Stromal cell of bone marrow (primary cell): ENCODE measurements around the gene FGFRL1.

Experiments
- DNase-seq: peaks from one replicate; pipeline ENCODE4 v3.0.0-alpha.2; 2012; ENCODE audit warnings: low read depth

FGFRL1 gene

GRCh38 chr4:1075809-1076699, 64.6 kb downstream of the FGFRL1 start:
- no peak for DNase-seq
